ENCODE results near the gene MDH1B. TPM values are rescaled to one million over a fixed set of nuclear protein-coding genes. Genes with fewer than 3 reads are reported as not detected.
"Not testable (repeated sequence)": the region's sequence is repeated elsewhere in the genome, so short reads cannot be mapped to it uniquely, and the experiment has no call there.

MDH1B gene
- polyA plus RNA-seq, 1 donor, result 0.18 TPM

DNA sequence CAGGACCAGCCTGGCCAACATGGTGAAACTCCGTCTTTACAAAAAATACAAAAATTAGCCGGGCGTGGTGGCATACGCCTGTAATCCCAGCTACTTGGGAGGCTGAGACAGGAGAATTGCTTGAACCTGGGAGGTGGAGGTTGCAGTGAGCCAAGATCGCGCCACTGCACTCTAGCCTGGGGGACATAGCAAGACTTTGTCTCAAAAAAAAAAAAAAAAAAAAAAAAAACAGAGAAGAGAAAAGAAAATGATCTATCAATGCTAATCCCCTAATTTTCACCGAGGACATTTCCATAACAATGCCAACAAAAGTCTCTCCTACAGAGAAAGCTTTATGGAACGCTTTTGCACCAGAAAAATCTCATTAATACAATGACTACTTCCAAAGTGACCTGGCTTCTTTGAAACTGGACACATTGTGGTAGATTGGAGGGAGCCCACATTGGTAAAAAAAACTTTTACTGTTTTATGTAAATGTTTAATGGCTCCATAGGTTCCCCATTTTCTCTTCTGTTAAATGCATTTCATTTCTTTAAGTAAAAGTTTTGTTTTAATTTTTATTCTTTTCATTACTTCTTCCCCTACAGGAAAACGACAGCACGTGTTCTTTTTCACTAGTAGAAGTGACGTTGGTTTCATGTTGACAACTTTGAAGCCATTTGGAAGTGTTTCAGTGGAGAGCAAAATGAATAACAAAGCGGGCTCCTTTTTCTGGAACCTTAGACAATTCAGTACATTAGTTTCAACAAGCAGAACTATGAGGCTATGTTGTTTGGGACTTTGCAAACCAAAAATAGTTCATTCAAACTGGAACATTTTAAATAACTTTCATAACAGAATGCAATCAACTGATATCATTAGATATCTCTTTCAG, 1.2 kb upstream of the MDH1B start:
- no peak for DNase-seq (ENCODE audit: low read depth)

DNA sequence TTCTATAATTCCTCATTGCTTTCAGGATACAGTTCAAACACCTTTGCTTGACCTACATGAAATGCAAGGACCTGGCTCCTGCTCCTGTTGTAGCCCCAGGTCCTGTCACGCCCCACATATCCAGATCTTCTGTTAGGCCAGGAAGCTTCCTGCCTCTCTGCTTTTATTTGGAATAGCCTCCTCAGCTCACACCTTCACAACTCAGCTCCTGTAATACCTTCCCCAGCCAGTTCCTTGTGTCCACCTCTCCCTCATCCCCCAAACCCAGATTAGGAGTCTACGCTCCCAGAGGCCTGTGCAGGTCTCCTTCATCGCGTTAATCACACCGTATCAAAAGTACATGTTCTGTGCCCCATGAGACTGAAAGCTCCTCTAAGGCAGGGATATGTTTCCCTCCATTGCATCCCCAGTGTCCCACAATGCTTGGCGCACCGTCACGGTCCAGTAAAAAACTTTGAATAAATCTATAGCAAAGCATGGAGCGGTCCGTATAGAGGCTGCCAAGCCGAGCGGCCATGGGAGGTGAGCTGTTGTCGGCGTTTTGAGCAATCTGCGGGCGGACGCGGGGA, 371 bp downstream of the MDH1B start:
- DNase-seq (ENCODE audit: low read depth), result no peak

DNA sequence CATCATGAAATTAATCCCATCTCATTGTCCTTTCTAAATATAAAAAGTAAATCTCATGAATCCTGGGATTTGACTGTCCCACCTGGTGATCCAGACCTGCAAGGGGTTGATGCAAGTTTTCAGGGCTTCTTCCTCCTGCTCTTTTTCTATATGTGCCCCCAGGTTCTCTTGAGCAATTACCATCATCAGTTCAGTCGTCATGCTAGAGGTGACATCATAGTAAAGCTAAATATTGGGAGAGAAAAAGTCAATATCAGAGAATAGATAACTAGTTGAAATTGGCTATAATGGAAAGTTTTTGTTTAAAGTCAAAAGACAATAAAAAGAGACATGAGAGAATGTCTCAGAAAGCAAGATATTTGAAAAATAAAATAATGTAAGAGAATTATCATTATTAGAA, 8.3 kb downstream of the MDH1B start:
- DNase-seq (ENCODE audit: low read depth), result no peak

DNA sequence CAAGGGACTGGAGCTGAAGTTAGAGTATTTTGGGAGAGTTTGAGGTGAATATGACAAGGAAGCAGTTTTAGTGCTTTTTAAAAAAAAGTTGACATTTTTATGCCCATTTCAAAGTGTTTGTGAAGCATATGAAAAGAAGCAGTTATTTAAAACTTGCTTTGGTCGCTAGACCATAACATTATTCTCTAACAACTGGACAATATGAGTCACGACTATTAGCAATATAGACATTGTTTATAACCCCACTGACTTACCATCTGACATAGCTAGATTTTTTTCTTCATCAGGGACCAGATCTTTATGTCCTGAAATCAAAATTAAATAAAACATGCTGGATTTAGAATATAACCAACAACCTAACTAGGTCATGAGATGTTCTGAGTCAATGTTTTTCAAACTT, 24.3 kb downstream of the MDH1B start:
- DNase-seq (ENCODE audit: low read depth), result no peak

DNA sequence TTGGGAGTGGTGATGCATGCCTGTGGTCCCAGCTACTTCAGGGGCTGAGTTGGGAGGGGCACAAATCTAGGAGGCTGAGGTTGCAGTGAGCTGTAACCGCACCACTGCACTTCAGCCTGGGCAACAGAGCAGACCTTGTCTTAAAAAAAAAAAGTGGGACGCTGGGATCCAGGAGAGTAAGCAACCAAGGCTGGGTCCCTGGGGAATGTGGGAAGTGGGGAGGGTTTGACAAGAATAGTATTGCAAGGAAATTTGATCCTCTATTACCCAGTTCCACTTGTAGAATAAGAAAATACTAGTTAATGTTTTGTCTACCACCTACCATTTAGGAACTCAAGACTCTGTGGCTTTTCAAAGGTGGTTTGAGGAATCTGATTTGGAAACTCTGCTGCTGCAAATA, 25.9 kb downstream of the MDH1B start:
- no peak for DNase-seq (ENCODE audit: low read depth)

DNA sequence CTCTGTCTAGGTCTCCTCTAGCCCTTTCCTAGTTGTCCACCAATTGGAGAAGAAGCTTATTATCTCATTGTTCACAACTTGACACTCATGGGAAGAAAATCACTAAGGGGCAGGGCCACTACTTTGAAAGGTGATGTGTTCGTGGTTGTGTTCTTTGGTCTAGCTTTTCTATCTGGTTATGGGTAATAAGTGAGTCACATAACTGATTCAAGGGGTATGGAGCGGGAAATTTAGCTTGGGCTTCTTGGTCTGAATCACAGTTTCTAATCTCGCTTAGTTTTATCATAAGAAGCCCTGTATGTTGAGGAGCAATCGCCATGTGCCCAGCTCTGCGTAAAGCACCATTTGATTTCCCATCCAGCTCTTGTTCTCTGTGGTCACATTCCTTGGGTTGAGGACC, 28.2 kb downstream of the MDH1B start:
- DNase-seq (ENCODE audit: low read depth), result no peak

DNA sequence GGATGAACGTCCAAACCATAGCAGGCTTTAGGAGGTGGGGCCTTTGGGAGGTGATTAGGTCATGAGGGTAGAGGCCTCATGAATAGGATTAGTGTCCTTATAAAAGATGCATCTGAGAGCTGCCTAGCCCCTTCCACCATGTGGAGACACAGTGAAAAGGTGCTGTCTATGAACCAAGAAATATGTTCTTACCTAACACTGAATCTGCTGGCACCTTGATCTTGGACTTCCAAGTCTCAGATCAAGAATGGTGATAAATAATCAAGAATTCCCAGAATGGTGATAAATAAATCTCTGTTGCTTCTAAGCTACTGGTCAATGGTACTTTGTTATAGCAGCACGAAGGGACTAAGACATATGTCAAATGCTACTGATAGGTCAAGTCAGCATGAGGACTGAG, 31.8 kb downstream of the MDH1B start:
- no peak for DNase-seq (ENCODE audit: low read depth)

DNA sequence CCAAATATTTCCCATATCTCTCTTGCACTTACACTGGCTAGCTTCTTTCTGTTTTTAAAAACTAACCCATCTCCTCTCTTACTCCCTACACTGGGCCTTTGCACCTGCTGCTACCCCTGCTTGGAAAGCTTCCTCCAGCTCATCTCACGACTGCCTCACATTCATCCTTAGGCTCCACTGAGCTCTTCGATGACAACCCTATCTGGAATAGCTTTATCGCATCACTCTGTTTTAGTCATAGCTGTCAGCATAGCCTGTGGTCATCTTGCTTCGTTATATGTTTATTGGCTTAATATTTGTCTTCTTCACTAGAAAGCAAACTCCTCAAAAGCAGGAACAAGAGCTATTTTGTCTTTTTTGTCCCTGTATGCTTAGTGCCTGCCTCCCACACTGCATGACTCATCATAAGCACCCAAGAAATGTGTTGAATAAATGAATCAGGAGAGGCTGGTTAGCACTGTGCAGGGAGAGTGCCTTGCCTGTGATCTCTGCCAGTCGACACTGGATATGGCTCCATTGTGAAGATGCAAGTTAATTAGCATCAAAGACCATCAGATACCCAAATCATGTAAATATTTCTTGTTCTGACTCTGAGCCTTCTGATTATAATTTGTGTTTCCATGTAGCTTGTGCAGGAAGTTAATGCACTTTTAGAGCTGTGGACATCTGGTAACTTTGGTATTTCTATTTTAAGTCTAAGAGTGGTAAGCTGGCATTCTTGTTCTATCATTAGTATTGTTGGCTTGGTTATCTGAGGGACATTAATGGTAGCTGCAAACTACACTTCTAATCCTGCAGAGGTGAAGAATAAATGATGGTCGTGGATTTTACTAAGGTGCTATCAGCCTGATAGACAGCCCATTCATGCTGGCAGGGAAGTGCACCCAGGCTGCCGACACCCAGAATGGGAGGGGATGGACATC, 36.6 kb downstream of the MDH1B start:
- DNase-seq (ENCODE audit: low read depth), result no peak

DNA sequence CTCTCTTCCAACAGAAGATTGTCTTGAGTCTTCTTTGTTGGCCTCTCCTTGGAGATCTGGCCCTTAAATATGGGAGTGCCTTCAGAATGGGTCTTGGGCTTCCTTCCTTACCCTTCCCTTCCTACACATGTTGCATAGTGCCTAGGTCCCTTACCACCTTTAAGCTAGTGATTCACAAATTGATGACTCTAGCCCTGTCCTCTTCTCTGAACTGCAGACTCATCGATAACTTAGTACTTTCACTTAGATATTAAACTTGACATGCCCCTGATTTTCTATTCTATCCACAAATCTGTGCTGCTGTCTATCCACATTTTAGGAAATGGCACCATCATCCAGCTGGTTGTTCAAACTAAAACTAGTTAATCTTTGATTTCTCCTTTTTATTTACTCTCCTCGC, 37.8 kb downstream of the MDH1B start:
- DNase-seq (ENCODE audit: low read depth), result no peak

DNA sequence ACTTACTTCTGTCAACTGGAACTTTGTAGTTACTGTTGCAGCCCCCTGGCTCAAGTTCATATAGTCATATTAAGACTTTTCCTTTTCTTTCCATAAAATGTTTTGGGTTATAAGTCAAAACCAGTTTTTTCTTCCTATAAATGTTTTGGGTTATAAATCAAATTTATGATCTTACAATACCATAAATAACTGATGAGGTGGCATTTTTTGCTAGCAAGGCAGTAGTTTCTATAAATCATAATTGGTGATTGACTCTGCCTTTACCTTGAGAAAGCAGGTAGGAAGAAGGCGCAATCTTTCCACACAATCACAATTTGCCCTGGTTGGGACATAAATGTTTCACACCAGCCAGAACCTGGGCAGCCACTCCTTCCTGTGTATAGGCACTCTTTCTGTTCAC, 41.8 kb downstream of the MDH1B start:
- DNase-seq (ENCODE audit: low read depth), result no peak

DNA sequence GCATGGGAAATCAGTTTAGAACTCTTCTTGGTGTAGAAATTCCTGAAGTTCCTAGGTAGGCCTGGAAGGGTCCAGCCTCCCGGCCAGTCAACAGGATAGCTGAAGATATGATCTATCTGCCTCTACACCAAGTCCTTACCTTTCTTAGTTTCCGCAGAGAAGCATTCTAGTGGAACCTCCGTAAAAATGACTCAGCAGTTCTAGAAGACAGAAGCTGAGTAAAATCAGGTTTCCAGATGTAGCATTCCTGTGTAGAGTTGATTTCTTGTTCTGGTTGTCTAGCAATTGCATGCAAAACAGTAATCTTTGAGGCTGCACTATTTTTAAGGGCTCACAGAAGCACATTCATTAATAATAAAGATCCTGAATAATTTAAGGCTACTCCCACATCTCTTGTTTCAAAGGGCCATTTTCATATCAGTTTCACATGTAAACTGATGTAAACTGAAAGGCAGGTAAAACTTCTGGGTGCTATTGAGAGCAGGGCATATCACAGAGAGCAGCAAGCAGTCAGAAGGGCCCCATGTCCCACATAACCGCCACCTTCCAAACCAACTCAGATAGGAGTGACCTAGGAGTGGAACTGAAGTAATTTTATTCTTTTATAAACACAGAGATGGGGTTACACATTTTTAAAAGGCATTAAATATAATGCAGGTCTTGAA, 43.7 kb downstream of the MDH1B start:
- no peak for DNase-seq (ENCODE audit: low read depth)

DNA sequence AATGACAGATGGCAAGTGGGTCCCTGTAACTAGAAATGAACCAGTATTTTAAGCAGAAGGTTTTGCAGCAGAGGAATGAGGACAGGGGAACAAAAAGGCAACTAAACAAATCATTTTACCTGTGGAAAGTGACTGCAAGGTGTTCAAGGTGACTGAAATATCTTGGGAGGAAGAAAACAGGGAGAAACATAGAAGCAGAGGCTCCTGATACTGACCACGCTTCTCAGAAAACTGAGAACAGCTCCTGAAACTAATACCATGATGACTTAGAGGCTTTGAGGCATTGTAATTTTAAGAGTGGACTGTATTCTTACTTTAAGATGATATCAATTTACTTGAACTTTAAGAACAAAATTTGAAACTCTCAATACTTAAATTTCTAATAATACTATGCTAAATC, 46.8 kb downstream of the MDH1B start, which contains the start of gene DYTN:
Gene DYTN (minus strand): TSS at position 101 of the 400 bp plus-strand sequence. CDS start 117 bp downstream, outside the sequence.
- DNase-seq (ENCODE audit: low read depth), result no peak

DNA sequence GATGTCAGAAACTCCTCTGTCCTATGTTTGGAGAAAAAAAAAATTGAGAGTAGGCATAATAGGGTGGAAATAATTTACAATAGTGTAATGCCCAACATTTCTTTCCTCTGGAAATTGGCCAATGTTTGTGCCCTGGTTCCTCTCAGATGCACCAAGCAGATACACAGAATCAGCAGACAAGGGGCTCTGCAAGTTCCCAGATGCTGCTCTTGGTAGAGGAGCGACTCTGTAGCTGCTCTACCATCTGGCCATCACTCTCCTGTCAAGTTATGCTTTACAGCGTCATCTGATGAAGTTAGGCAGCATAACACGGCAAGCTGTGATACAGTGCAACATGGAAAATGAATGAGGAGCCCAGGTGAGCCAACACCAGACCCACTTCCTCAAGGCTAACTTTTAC, 48.5 kb downstream of the MDH1B start:
- DNase-seq (ENCODE audit: low read depth), result no peak

DNA sequence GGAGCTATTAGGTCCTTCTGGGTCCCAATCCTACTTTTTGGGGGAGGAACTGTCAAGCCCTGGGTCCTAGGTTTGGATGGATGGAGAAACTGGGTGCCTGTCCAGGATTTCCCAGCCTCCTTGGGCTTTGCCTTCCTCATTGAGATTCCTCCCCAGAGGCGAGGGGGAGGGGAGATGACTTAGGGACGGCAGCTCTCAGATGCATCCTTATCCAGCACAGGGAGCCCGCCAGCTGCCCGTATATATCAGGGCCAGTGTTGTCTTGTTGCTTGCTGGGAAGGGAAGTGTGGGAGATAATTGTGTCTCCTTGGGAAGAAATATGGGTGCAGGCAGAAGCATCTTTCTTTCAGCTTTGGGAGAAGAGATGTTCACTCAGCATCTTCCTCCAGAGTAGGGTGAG, 49.9 kb downstream of the MDH1B start:
- not testable (repeated sequence) for DNase-seq (ENCODE audit: low read depth)

DNA sequence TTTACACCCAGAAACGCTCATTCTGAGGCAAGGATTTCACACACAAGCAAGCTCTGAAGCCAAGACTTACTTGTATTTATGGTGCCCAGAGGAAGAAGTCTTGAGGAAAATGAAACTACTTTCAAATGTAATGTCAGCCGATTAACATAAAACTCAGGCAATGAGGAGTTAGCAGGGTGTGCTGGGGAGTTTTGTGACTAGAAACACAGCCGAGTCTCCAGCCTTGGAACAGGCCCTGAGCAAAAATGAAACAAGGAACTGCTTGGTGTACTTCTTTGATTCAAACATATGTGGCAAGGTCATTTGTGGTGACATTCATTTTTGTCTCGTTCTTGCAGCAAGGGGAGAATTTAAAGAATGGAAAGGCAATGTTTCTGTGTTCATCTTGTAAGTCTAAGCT, 51.4 kb downstream of the MDH1B start:
- DNase-seq (ENCODE audit: low read depth), result no peak

DNA sequence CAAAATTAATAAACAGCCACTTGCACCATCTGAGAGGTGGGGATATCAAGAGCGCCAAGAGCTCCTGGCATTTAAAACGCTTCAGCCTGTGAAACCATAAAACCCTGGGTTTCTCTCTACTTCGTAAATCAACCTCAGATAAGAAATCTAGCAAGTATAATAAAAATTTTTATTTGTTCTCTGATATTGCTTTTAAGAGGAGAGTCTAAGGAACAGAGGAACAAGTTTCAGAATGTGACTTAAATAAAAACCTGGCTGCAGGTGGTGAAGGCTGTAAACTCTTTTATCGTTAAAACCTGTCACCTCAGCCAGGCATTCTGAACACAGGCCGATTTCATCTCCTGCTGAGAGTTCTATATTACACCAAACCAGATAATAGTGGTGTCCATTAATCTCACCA, 56.8 kb downstream of the MDH1B start:
- no peak for DNase-seq (ENCODE audit: low read depth)

DNA sequence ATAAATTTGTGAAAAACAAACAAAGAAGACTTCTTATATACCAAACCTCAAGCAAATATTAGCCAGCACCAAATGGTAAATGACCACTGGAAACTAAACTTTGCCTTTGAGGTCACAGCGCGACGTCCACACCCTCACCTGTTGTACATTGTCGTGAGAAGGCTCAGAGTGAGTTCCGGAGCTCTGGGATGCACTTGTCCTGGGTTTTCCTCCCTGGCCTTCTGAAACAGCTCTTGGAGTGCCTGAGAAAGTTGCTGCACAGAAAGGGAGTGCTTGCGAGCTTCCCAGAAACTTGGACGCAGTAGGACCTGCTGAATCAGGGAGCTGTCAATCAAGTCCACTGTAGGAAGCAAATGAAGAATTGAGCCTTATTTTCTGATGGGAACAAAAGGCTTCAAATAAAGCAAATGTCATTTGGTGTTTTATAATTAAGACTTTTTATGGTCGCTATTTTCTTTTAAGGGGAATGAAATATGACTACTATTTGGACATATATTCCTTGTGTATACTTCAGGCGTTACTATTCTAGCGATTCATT, 57.9 kb downstream of the MDH1B start:
- DNase-seq (ENCODE audit: low read depth), result no peak

DNA sequence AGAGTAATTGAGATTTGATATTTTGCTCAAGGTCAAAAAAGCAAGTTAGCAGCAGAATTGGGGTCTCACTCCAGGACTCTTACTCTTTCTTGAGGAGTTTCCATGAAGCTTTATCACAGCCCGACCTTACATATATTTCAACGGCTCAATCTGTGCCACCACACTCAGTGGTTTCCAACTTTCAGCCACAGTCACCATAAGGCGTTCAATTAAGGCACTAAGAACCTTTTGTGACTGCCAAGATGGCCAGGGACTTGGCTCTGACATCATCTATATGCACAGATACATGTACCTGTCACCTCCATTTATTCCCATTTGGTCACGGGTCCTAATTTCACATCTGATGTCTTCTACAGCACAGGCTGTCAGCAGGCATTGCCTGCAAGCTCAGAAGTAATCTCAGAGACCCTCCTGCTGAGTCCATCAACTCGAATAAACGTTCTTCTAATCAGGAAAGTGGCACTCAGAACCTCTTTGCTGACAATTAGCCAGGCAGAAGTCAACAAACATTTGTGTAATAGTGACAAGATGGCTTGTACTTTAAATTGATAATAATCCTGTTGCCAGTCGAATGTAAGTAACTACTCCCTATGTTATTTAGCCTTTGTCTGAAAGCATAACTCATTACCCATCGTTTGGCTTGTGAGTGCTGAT, 63.0 kb downstream of the MDH1B start:
- no peak for DNase-seq (ENCODE audit: low read depth)

DNA sequence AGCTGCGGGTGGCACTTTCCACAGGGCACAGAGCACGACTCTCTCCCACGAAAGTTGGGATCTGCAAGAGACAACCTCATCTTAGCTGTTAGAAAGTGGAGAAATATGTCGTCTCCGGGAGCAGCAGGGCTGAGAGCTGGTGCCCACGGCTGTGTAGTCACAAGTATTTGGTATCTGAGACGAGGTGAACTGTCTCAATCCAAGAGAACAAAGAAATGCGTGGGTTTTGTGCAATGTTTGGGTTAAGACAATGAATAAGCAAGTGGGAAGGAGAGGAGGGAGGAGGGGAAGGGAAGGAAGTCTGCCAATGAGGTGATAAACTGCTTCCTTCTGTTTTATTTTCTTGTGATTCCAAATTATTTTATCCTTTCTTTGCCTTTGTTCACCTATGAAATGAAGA, 65.0 kb downstream of the MDH1B start:
- no peak for DNase-seq (ENCODE audit: low read depth)

DNA sequence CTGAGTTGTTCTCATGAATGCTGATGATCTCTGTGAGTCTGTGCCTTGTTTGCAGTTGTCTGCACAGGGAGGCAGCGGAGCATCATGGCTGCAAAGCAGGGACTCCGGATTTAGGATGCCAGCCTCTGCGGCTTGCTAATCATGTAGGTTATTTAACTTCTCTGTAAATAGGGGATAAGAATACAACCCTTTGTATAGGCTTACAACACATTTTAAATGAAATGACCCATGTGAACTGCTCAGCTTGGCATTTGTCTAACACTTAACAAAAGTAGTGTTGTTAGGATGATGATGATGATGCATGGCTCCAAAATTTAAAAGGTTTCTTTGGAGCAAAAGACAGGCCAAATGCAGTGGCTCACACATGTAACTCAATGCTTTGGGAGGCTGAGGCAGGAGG, 66.3 kb downstream of the MDH1B start:
- no peak for DNase-seq (ENCODE audit: low read depth)

DNA sequence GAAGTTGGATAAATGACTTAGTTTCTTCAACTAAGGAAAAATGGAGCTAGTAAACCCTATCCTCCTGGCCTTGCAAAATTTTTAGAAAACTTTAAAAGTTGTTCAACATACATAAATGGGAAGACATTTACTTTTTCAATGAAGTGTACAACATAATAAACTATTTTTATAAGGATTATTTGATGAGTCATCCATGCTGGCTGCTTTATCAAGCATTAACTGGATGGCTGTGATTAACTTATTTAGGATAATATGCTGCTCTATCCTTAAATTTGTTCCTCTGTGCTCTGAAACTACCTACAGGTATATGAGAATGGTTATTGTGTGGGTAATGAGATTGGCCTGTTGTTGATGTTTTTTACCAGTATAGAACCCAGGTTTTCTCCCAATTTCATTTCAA, 68.2 kb downstream of the MDH1B start:
- no peak for DNase-seq (ENCODE audit: low read depth)

Data from forelimb muscle (tissue), 1 donor.